Epithelial cell of esophagus (primary cell): Measurements from ENCODE around the gene CCDC66.
A peak's percentile ranks its signal among the peaks of the same experiment; 100 is the strongest.

ENCODE experiments used
- DNase-seq: peaks from one replicate; pipeline ENCODE4 v3.0.0; 2010; ENCODE audit warnings: low read depth
- H3K4me3 ChIP-seq: 2 replicates; pipeline ENCODE4 v1.5.1; 2011; ENCODE audit warnings: mild to moderate bottlenecking, low read length, control low read depth
- CTCF ChIP-seq: IDR thresholded peaks from 2 replicates; pipeline ENCODE4 v1.5.1; 2011; ENCODE audit warnings: low read depth, mild to moderate bottlenecking, low read length, control low read depth, inconsistent platforms; ENCODE audit not compliant: insufficient read depth; ENCODE audit errors: missing control alignments

The CCDC66 gene

GRCh38 chr3:56610669-56611335 is 53.8 kb downstream of the CCDC66 start:
- no peak overlapping the region for H3K4me3 ChIP-seq
- no peak for DNase-seq
- TF ChIP-seq CTCF = no peak

- TF ChIP-seq CTCF = no peak
- no peak overlapping the region for H3K4me3 ChIP-seq
- DNase-seq = no peak
Observed at GRCh38 chr3:56611364-56611763, 54.4 kb downstream of the CCDC66 start.

GRCh38 chr3:56612146-56612545 is 55.2 kb downstream of the CCDC66 start:
- H3K4me3 ChIP-seq = no peak overlapping the region
- TF ChIP-seq CTCF = no peak
- DNase-seq = no peak

- no peak for DNase-seq
- no peak overlapping the region for H3K4me3 ChIP-seq
- TF ChIP-seq CTCF = no peak
Observed at GRCh38 chr3:56613016-56613415, 56.0 kb downstream of the CCDC66 start.

GRCh38 chr3:56616478-56617006 is 59.6 kb downstream of the CCDC66 start:
- DNase-seq = no peak
- no peak overlapping the region for H3K4me3 ChIP-seq
- no peak for TF ChIP-seq CTCF

- no peak overlapping the region for H3K4me3 ChIP-seq
- TF ChIP-seq CTCF = no peak
- DNase-seq = no peak
Observed at GRCh38 chr3:56620371-56620770, 63.4 kb downstream of the CCDC66 start.

GRCh38 chr3:56621681-56622080 is 64.7 kb downstream of the CCDC66 start:
- peak; percentile 66 for DNase-seq
- no peak overlapping the region for H3K4me3 ChIP-seq
- no peak for TF ChIP-seq CTCF
